IPS-18c (cell line): Measurements from ENCODE around the gene PTPA.

ENCODE experiments used
- H3K4me3 ChIP-seq: 2 replicates; pipeline ENCODE4 v1.7.0; 2013; ENCODE audit warnings: low read depth, mild to moderate bottlenecking, low read length, moderate library complexity; ENCODE audit not compliant: insufficient read depth
- H3K9me3 ChIP-seq: one replicate; pipeline ENCODE4 v1.6.1; 2013; ENCODE audit warnings: mild to moderate bottlenecking, low read length, moderate library complexity; ENCODE audit not compliant: control insufficient read depth, insufficient read depth

The PTPA gene

GRCh38 chr9:129110740-129111527 lies at the start of gene PTPA, which contains the start of gene CRAT:
TSS of gene PTPA (plus strand) at chr9:129111415. CDS start at chr9:129111601, 186 bp downstream.
TSS of gene CRAT (minus strand) at chr9:129110793. CDS start at chr9:129110509, 284 bp downstream.
- H3K9me3 ChIP-seq = no peaks in the 10 kb centered on the region
- peak within 1 kb of the TSS; percentile 67 for H3K4me3 ChIP-seq

- Histone ChIP-seq H3K9me3 (no peaks in the 10 kb centered on the region), H3K4me3 (no peak overlapping the region)
Observed at GRCh38 chr9:129063061-129063460, 48.2 kb upstream of the PTPA start.

- Histone ChIP-seq H3K4me3 (no peak overlapping the region), H3K9me3 (no peaks in the 10 kb centered on the region)
Observed at GRCh38 chr9:129064499-129064908, 46.7 kb upstream of the PTPA start.

- Histone ChIP-seq H3K4me3 (no peak overlapping the region), H3K9me3 (no peaks in the 10 kb centered on the region)
Observed at GRCh38 chr9:129068110-129068509, 43.1 kb upstream of the PTPA start.

- H3K9me3 ChIP-seq = no peaks in the 10 kb centered on the region
- no peak overlapping the region for H3K4me3 ChIP-seq
Observed at GRCh38 chr9:129068990-129069861, 42.0 kb upstream of the PTPA start.

GRCh38 chr9:129069862-129070641 lies 41.2 kb upstream of the PTPA start:
- Histone ChIP-seq H3K4me3 (no peak overlapping the region), H3K9me3 (no peaks in the 10 kb centered on the region)

GRCh38 chr9:129070696-129071525 lies 40.3 kb upstream of the PTPA start:
- H3K9me3 ChIP-seq = no peaks in the 10 kb centered on the region
- H3K4me3 ChIP-seq = peak overlapping the region; percentile 9; the same call in 1 of the 2 replicates

- H3K9me3 ChIP-seq = no peaks in the 10 kb centered on the region
- no peak overlapping the region; the same call in 1 of the 2 replicates for H3K4me3 ChIP-seq
Observed at GRCh38 chr9:129071526-129072126, 39.6 kb upstream of the PTPA start.

GRCh38 chr9:129072171-129072570 lies 39.0 kb upstream of the PTPA start:
- Histone ChIP-seq H3K9me3 (no peaks in the 10 kb centered on the region), H3K4me3 (no peak overlapping the region)

GRCh38 chr9:129073404-129073803 lies 37.8 kb upstream of the PTPA start:
- no peaks in the 10 kb centered on the region for H3K9me3 ChIP-seq
- H3K4me3 ChIP-seq = no peak overlapping the region

GRCh38 chr9:129074106-129074505 lies 37.1 kb upstream of the PTPA start:
- no peaks in the 10 kb centered on the region for H3K9me3 ChIP-seq

GRCh38 chr9:129075996-129076639 lies 35.1 kb upstream of the PTPA start:
- H3K4me3 ChIP-seq = no peak overlapping the region
- H3K9me3 ChIP-seq = no peaks in the 10 kb centered on the region

More at GRCh38 chr9:129074106-129074505, 37.1 kb upstream of the PTPA start:
- no peak overlapping the region for H3K4me3 ChIP-seq

- Histone ChIP-seq H3K4me3 (no peak overlapping the region), H3K9me3 (no peaks in the 10 kb centered on the region)
Observed at GRCh38 chr9:129076640-129077037, 34.6 kb upstream of the PTPA start.

GRCh38 chr9:129077236-129077635 lies 34.0 kb upstream of the PTPA start:
- no peaks in the 10 kb centered on the region for H3K9me3 ChIP-seq
- H3K4me3 ChIP-seq = no peak overlapping the region

- H3K9me3 ChIP-seq = no peaks in the 10 kb centered on the region
- H3K4me3 ChIP-seq = no peak overlapping the region; the same call in 1 of the 2 replicates
Observed at GRCh38 chr9:129078691-129079503, 32.3 kb upstream of the PTPA start.
